Osteocyte (in vitro differentiated cells): Measurements from ENCODE around the gene MYL3. TPM values are rescaled to one million over a fixed set of nuclear protein-coding genes. Genes with fewer than 3 reads are reported as not detected.

Experiments used
- DNase-seq: peaks from one replicate; pipeline ENCODE4 v3.0.0; 2021; ENCODE audit warnings: mixed read lengths; ENCODE audit not compliant: unreplicated experiment; ENCODE audit errors: extremely low spot score
- H3K27ac Mint-ChIP-seq: one replicate; pipeline ENCODE4 v1.8.0; 2021; ENCODE audit warnings: mild to moderate bottlenecking, mixed read lengths; ENCODE audit not compliant: unreplicated experiment
- H3K27me3 Mint-ChIP-seq: one replicate; pipeline ENCODE4 v1.8.0; 2021; ENCODE audit warnings: mixed read lengths; ENCODE audit not compliant: unreplicated experiment
- H3K36me3 Mint-ChIP-seq: one replicate; pipeline ENCODE4 v1.8.0; 2021; ENCODE audit warnings: mixed read lengths; ENCODE audit not compliant: unreplicated experiment
- H3K4me1 Mint-ChIP-seq: one replicate; pipeline ENCODE4 v1.8.0; 2021; ENCODE audit warnings: mixed read lengths; ENCODE audit not compliant: unreplicated experiment
- H3K4me3 Mint-ChIP-seq: one replicate; pipeline ENCODE4 v1.8.0; 2021; ENCODE audit warnings: mild to moderate bottlenecking, moderate library complexity, mixed read lengths; ENCODE audit not compliant: unreplicated experiment
- H3K9me3 Mint-ChIP-seq: one replicate; pipeline ENCODE4 v1.8.0; 2021; ENCODE audit warnings: mixed read lengths; ENCODE audit not compliant: unreplicated experiment
- total RNA-seq: library from RNA; stranded (reverse); gene quantifications from 2 replicates; pipeline ENCODE4 v1.2.1, GENCODE V29; 2021
- TF ChIP-seq, protein P1 (sequence below): fragments of 200-600 bp; sonication (generic); IDR thresholded peaks from 2 replicates; pipeline ENCODE4 v1.5.0; 2021; ENCODE audit warnings: antibody characterized with exemption, mild to moderate bottlenecking, moderate library complexity

The MYL3 gene
- total RNA-seq, 1 donor from 2014 or later = 1.6 TPM

DNA sequence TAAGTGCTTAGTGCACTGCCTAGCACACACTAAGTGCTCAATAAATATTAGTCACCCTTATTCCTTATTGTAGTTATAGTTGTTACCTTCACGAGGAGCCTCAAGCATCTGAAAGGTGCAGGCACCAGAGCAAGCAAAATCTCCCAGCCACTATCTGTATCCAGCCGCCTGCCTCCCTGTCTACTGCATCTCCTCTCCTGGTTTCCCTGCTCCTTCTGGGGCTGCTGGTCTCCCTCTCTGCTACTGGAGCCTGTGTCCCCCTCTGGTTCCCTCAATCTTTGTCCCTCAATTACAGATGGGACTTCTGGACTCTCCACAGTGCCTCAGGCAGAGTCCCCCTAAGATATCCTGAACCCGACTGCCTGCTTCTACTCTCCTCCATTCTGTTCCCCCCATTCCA is 18.8 kb downstream of the MYL3 start:
- TF ChIP-seq, protein P1, sequence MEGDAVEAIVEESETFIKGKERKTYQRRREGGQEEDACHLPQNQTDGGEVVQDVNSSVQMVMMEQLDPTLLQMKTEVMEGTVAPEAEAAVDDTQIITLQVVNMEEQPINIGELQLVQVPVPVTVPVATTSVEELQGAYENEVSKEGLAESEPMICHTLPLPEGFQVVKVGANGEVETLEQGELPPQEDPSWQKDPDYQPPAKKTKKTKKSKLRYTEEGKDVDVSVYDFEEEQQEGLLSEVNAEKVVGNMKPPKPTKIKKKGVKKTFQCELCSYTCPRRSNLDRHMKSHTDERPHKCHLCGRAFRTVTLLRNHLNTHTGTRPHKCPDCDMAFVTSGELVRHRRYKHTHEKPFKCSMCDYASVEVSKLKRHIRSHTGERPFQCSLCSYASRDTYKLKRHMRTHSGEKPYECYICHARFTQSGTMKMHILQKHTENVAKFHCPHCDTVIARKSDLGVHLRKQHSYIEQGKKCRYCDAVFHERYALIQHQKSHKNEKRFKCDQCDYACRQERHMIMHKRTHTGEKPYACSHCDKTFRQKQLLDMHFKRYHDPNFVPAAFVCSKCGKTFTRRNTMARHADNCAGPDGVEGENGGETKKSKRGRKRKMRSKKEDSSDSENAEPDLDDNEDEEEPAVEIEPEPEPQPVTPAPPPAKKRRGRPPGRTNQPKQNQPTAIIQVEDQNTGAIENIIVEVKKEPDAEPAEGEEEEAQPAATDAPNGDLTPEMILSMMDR = no peak
- Mint-ChIP-seq H3K4me1 (peaks cover 43% of the 10 kb centered on the region), H3K27me3 (peaks cover 14% of the 10 kb centered on the region), H3K9me3 (peaks cover 35% of the 10 kb centered on the region), H3K4me3 (no peak overlapping the region), H3K36me3 (peaks cover 6% of the 10 kb centered on the region), H3K27ac (peak overlapping the region; percentile 9)
- DNase-seq = no peak

DNA sequence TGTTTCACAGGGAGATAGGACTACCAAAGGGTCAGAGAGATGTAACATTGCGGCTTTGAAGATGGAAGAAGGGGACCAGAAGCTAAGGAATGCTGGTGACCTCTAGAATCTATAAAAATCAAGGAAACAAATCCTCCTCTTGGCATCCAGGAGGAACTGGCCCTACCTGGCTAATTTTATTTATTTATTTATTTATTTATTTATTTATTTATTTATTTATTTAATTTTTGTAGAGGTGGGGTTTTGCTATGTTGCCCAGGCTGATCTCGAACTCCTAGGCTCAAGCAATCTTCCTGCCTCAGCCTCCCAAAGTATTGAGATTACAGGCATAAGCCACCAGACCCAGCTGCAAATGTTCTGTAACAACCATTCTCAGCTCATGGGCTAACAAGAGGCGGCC is 19.7 kb downstream of the MYL3 start:
- DNase-seq = no peak
- H3K36me3 Mint-ChIP-seq = peaks cover 6% of the 10 kb centered on the region
- peaks cover 14% of the 10 kb centered on the region for H3K27me3 Mint-ChIP-seq
- no peak overlapping the region for H3K27ac Mint-ChIP-seq
- peaks cover 43% of the 10 kb centered on the region for H3K9me3 Mint-ChIP-seq
- TF ChIP-seq, protein P1 = no peak
- no peak overlapping the region for H3K4me3 Mint-ChIP-seq
- peaks cover 34% of the 10 kb centered on the region for H3K4me1 Mint-ChIP-seq

DNA sequence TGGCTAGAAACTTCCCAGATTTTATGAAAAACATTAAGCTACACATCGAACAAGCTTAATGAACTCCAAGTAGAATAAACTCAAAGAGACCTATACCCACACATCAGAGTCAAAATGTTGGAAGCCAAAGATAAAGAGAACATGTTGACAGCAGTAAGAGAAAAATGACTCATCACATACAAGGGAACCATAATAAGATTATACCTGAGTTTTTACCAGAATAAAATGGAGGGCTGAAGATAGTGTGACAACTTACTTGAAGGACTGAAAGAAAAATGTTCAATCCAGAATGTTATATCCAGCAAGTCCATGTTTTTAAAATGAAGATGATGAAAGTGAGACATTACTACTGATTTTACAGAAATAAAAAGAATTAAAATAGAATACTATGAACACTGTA is 22.8 kb downstream of the MYL3 start:
- TF ChIP-seq, protein P1 = no peak
- peaks cover 10% of the 10 kb centered on the region for H3K36me3 Mint-ChIP-seq
- no peak overlapping the region for H3K4me3 Mint-ChIP-seq
- H3K27me3 Mint-ChIP-seq = peaks cover 24% of the 10 kb centered on the region
- H3K27ac Mint-ChIP-seq = no peak overlapping the region
- H3K9me3 Mint-ChIP-seq = peaks cover 61% of the 10 kb centered on the region
- peaks cover 12% of the 10 kb centered on the region for H3K4me1 Mint-ChIP-seq
- DNase-seq = no peak

DNA sequence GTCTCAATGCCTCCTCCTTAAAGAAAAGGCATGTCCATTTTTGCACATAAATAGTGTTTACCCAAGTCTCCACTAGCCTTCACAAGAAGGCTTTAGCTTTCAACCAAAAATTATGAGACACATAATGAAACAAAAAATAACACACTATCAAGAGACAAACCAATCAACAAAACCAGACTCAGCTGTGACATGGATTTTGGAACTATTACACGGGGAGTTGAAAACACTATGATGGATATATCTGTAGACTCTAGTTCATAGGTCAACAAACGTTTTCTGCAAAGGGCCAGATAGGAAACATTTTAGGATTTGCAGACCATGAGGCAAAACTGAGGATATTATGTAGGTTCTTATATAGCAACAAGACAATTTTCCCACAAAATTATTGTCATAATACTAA is 24.9 kb downstream of the MYL3 start:
- Mint-ChIP-seq H3K9me3 (peaks cover 57% of the 10 kb centered on the region), H3K27ac (no peak overlapping the region), H3K36me3 (peaks cover 10% of the 10 kb centered on the region), H3K27me3 (peaks cover 24% of the 10 kb centered on the region), H3K4me3 (no peak overlapping the region), H3K4me1 (no peaks in the 10 kb centered on the region)
- no peak for DNase-seq
- TF ChIP-seq, protein P1 = no peak

DNA sequence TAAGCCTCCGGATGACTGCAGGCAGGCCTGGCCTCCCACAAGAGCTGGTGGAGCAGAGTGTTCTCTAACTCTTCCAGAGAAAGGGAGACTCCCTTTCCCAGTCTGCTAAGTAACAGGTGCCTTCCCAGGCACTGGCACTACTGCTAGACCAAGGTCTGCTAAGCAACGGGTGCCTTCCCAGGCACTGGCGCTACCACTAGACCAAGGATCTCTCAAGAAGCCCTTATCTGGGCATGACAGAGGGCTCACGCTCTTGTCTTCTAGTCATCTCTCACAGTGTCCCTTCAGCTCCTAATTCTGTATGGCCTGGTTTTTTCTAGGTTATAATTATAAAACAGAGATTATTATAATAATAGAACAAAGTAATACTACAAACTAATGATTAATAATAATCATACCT is 27.8 kb downstream of the MYL3 start:
- Mint-ChIP-seq H3K27ac (no peak overlapping the region), H3K4me3 (no peak overlapping the region), H3K27me3 (peaks cover 32% of the 10 kb centered on the region), H3K4me1 (no peaks in the 10 kb centered on the region), H3K36me3 (peaks cover 5% of the 10 kb centered on the region), H3K9me3 (peaks cover 30% of the 10 kb centered on the region)
- no peak for DNase-seq
- TF ChIP-seq, protein P1 = no peak
